Vein endothelial cell (primary cell): Measurements from ENCODE around the gene KMT2B. TPM values are rescaled to one million over a fixed set of nuclear protein-coding genes. Genes with fewer than 3 reads are reported as not detected.

ENCODE experiments used
- total RNA-seq: library from RNA; depleted of rRNA; stranded (reverse); fragments of >200 nt; gene quantifications from 2 replicates; pipeline ENCODE4 v1.2.3, GENCODE V29; 2012

The KMT2B gene, protein sequence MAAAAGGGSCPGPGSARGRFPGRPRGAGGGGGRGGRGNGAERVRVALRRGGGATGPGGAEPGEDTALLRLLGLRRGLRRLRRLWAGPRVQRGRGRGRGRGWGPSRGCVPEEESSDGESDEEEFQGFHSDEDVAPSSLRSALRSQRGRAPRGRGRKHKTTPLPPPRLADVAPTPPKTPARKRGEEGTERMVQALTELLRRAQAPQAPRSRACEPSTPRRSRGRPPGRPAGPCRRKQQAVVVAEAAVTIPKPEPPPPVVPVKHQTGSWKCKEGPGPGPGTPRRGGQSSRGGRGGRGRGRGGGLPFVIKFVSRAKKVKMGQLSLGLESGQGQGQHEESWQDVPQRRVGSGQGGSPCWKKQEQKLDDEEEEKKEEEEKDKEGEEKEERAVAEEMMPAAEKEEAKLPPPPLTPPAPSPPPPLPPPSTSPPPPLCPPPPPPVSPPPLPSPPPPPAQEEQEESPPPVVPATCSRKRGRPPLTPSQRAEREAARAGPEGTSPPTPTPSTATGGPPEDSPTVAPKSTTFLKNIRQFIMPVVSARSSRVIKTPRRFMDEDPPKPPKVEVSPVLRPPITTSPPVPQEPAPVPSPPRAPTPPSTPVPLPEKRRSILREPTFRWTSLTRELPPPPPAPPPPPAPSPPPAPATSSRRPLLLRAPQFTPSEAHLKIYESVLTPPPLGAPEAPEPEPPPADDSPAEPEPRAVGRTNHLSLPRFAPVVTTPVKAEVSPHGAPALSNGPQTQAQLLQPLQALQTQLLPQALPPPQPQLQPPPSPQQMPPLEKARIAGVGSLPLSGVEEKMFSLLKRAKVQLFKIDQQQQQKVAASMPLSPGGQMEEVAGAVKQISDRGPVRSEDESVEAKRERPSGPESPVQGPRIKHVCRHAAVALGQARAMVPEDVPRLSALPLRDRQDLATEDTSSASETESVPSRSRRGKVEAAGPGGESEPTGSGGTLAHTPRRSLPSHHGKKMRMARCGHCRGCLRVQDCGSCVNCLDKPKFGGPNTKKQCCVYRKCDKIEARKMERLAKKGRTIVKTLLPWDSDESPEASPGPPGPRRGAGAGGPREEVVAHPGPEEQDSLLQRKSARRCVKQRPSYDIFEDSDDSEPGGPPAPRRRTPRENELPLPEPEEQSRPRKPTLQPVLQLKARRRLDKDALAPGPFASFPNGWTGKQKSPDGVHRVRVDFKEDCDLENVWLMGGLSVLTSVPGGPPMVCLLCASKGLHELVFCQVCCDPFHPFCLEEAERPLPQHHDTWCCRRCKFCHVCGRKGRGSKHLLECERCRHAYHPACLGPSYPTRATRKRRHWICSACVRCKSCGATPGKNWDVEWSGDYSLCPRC (N-terminal part only)
- total RNA-seq: 8.5 and 9.4 TPM in 2 replicates

DNA sequence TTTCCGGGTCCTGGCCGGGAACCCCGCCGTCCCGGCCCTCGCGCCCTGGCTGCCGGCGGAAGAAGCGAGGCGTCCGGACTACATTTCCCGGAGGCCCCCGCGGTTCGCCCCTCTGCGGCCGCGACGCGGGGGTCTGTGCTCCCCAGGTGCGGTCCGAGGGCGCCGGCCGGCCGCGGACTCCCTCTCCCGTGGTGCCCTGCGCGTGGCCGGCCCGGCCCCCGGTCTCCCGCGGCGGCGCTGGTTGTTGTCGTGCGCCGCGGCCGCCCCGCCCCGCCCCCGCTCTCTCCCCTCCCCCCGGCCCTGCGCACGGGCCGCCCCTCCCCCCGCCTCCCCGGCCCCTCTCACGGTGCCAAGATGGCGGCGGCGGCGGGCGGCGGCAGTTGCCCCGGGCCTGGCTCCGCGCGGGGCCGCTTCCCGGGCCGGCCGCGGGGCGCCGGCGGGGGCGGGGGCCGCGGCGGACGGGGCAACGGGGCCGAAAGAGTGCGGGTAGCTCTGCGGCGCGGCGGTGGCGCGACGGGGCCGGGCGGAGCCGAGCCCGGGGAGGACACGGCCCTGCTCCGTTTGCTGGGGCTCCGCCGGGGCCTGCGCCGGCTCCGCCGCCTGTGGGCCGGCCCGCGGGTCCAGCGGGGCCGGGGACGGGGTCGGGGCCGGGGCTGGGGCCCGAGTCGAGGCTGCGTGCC, at the start of gene KMT2B:
Gene KMT2B, plus strand, starts transcription at position 339 of the 680 bp plus-strand sequence. Its CDS starts 16 bp downstream, at position 355.

DNA sequence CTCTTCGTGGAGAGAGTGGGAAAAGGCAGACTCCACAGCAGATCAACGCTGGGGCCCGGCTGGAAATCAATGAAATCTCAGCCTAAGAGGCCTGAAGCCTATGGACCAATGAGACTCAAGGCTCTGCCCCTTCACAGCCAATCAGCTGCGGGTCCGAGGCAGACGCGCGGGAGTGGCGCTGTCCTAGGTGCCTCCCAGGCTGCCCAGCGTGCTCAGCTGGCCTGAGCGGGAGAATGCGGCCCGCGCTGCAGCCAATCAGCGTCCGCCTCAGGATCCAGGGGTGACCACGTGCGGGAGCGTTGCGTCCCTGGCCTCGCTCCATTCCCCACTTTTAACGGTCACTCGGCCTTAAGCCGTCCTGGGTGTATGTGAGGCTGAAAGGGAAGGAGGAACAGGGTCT, 13.6 kb upstream of the KMT2B start, which contains the start of gene ZBTB32:
Gene ZBTB32, plus strand, starts transcription at position 341 of the 400 bp plus-strand sequence. CDS start 10,069 bp downstream, outside the sequence.

GRCh38 chr19:35742121-35742724, 24.4 kb downstream of the KMT2B start, which contains the start of gene IGFLR1:
IGFLR1 (minus strand) TSS chr19:35742452; CDS start chr19:35741180, 1,272 bp downstream.

DNA sequence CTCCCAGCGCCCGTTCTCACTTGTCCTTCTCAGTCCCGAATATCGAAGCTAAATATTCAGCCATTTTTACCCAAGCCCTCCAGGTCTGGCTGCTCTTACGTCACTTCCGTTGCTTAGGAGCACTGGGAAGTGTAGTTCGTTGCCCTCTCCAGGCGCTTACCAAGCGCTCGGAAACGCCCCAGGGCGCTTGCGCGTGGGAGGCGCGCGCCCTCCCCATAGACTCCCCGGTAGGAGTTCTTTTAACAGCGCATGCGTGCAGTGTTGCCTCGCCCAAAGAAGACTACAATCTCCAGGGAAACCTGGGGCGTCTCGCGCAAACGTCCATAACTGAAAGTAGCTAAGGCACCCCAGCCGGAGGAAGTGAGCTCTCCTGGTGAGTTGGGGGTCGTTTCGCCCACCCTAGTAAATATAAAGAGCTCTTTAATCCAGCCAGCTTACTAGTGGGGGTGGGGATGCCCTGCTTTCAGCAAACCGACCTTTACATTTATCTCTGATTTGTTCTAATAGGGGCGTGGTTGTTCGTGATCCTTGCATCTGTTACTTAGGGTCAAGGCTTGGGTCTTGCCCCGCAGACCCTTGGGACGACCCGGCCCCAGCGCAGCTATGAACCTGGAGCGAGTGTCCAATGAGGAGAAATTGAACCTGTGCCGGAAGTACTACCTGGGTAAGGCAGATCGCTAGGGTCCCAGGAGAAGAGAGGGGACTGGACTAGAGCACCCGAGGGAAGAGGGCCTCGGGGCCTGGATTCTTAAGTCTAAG, 27.7 kb downstream of the KMT2B start, which contains the start of the genes PSENEN and U2AF1L4:
Gene PSENEN, plus strand, starts transcription at position 324 of the 759 bp plus-strand sequence. Its CDS starts 280 bp downstream, at position 604.
Gene U2AF1L4, minus strand, starts transcription at position 91 of the 759 bp plus-strand sequence. Its CDS starts 27 bp downstream, at position 64.

GRCh38 chr19:35748106-35749020, 30.6 kb downstream of the KMT2B start, which contains the start of gene LIN37:
LIN37 (plus strand) TSS chr19:35748576; CDS start chr19:35748725, 149 bp downstream.

GRCh38 chr19:35756377-35757230, 38.8 kb downstream of the KMT2B start, which contains the start of gene HSPB6:
HSPB6 (minus strand) TSS chr19:35757029; CDS start chr19:35757008, 21 bp downstream.

DNA sequence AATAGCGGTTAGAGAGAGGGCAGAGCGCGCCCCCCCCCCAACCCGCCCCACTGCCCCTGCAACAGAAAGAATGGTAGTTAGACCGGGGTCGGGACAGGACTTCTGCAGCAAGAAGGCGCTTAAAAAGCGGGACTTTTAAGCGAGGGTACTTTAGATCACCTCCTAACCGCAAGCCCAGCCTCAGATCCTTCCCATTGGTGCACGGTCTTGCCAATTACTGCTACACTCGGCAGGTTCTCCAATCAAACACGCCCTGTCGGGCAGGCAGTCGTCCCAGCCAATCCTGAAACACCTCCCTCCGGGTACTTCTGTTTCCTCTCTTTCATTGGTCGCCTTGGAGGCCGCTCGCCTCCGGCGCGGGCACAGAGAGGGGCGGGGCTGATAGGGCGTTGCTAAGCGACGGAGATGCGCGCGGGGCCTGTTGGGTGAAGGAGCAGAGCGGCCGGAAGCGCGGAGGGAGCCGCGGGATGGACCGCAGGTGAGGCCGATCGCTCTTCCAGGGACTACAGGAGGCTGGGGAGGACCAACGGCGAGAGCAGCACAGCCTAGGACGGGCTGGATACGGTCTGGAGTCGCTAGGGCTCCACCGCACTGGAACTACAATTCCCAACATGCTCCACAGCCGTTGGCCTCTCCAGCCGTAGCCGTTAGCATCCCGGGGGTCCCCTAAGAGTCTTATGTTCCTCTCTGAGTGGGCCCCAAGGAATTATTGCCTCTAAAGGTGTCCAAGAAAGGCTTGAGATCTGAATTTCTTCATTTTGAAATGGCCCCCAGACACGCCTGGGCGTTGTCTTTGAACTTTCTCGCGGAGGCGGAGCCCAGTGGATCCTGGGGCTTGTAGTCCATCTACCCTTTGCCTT, 40.2 kb downstream of the KMT2B start, which contains the start of gene PROSER3:
Gene PROSER3, plus strand, starts transcription at position 428 of the 860 bp plus-strand sequence. Its CDS starts 40 bp downstream, at position 468.

GRCh38 chr19:35775298-35776101, 57.7 kb downstream of the KMT2B start, which contains the start of gene ARHGAP33:
ARHGAP33 (plus strand) TSS chr19:35775564; CDS start chr19:35775659, 95 bp downstream.

Other genes with a start within 250 kb of the KMT2B start
- gene KRTDAP, start 227.5 kb upstream of the KMT2B start, total RNA-seq: not detected in 2 replicates
- not detected in 2 replicates for gene DMKN, start 204.4 kb upstream of the KMT2B start, total RNA-seq
- gene SBSN, start 189.7 kb upstream of the KMT2B start, total RNA-seq: not detected in 2 replicates
- gene GAPDHS, start 184.5 kb upstream of the KMT2B start, total RNA-seq: not detected in 2 replicates
- gene TMEM147, start 172.4 kb upstream of the KMT2B start, total RNA-seq: 58.0 and 58.8 TPM in 2 replicates
- not detected in 2 replicates for gene ATP4A, start 154.3 kb upstream of the KMT2B start, total RNA-seq
- gene PMIS2, start 131.8 kb upstream of the KMT2B start, total RNA-seq: not detected in 2 replicates
- 8.5 and 9.1 TPM in 2 replicates for gene HAUS5, start 105.3 kb upstream of the KMT2B start, total RNA-seq
- 49.6 and 56.5 TPM in 2 replicates for gene RBM42, start 89.0 kb upstream of the KMT2B start, total RNA-seq
- 0.29 and 0.65 TPM in 2 replicates for gene ETV2, start 76.3 kb upstream of the KMT2B start, total RNA-seq
- 214 and 293 TPM in 2 replicates for gene COX6B1, start 69.7 kb upstream of the KMT2B start, total RNA-seq
- gene UPK1A, start 51.5 kb upstream of the KMT2B start, total RNA-seq: not detected in 2 replicates
- gene ZBTB32, start 13.4 kb upstream of the KMT2B start, total RNA-seq: not detected in 2 replicates
- 0.76 and 0.98 TPM in 2 replicates for gene IGFLR1, start 24.4 kb downstream of the KMT2B start, total RNA-seq
- gene U2AF1L4, start 27.4 kb downstream of the KMT2B start, total RNA-seq: 2.3 and 2.8 TPM in 2 replicates
- gene PSENEN, start 27.6 kb downstream of the KMT2B start, total RNA-seq: 14.8 and 15.7 TPM in 2 replicates
- gene LIN37, start 30.6 kb downstream of the KMT2B start, total RNA-seq: 12.1 and 16.7 TPM in 2 replicates
- 0.38 and 0.65 TPM in 2 replicates for gene HSPB6, start 39.0 kb downstream of the KMT2B start, total RNA-seq
- 7.2 and 7.3 TPM in 2 replicates for gene PROSER3, start 40.2 kb downstream of the KMT2B start, total RNA-seq
- gene ARHGAP33, start 57.6 kb downstream of the KMT2B start, total RNA-seq: 3.3 and 3.7 TPM in 2 replicates
- not detected in 2 replicates for gene PRODH2, start 94.8 kb downstream of the KMT2B start, total RNA-seq
- gene NPHS1, start 134.5 kb downstream of the KMT2B start, total RNA-seq: not detected in 2 replicates
- gene KIRREL2, start 138.9 kb downstream of the KMT2B start, total RNA-seq: not detected in 2 replicates
- gene APLP1, start 150.6 kb downstream of the KMT2B start, total RNA-seq: 4.2 and 4.6 TPM in 2 replicates
- gene NFKBID, start 182.5 kb downstream of the KMT2B start, total RNA-seq: 2.9 and 5.5 TPM in 2 replicates
- not detected in 2 replicates for gene HCST, start 184.5 kb downstream of the KMT2B start, total RNA-seq
- gene TYROBP, start 190.3 kb downstream of the KMT2B start, total RNA-seq: not detected in 2 replicates
- gene LRFN3, start 218.4 kb downstream of the KMT2B start, total RNA-seq: 9.6 and 11.1 TPM in 2 replicates